Chondrocyte (in vitro differentiated cells): Measurements from ENCODE around the gene LAMB3. TPM values are rescaled to one million over a fixed set of nuclear protein-coding genes. Genes with fewer than 3 reads are reported as not detected.

ENCODE experiments used
- DNase-seq: peaks from one replicate; pipeline ENCODE4 v3.0.0; 2021; ENCODE audit warnings: mixed read lengths, low spot score
- H3K27ac Mint-ChIP-seq: one replicate; pipeline ENCODE4 v1.8.0; 2021; ENCODE audit warnings: mild to moderate bottlenecking, moderate library complexity, mixed read lengths; ENCODE audit not compliant: unreplicated experiment
- H3K27me3 Mint-ChIP-seq: 2 replicates; pipeline ENCODE4 v1.8.0; 2021; ENCODE audit warnings: low read depth, mixed read lengths
- H3K36me3 Mint-ChIP-seq: 2 replicates; pipeline ENCODE4 v1.8.0; 2021; ENCODE audit warnings: low read depth, mixed read lengths
- H3K4me1 Mint-ChIP-seq: 2 replicates; pipeline ENCODE4 v1.8.0; 2021; ENCODE audit warnings: low read depth, mild to moderate bottlenecking, mixed read lengths
- H3K4me3 Mint-ChIP-seq: one replicate; pipeline ENCODE4 v1.8.0; 2021; ENCODE audit warnings: mild to moderate bottlenecking, moderate library complexity, mixed read lengths; ENCODE audit not compliant: unreplicated experiment
- H3K9me3 Mint-ChIP-seq: 2 replicates; pipeline ENCODE4 v1.8.0; 2021; ENCODE audit warnings: low read depth, mixed read lengths
- CTCF ChIP-seq: fragments of 200-600 bp; sonication (generic); IDR thresholded peaks from 2 replicates; pipeline ENCODE4 v1.5.0; 2021; ENCODE audit warnings: antibody characterized with exemption, mild to moderate bottlenecking, moderate library complexity
- total RNA-seq: library from RNA; stranded (reverse); gene quantifications from 3 replicates; pipeline ENCODE4 v1.2.1, GENCODE V29; 2021

The LAMB3 gene
- total RNA-seq, 1 donor from 2014 or later, result 6.3 TPM

GRCh38 chr1:209597499-209597898, 54.7 kb downstream of the LAMB3 start:
- Mint-ChIP-seq H3K27me3 (peaks cover 66% of the 10 kb centered on the region), H3K27ac (no peak overlapping the region), H3K4me3 (no peak overlapping the region), H3K36me3 (no peaks in the 10 kb centered on the region), H3K9me3 (no peaks in the 10 kb centered on the region), H3K4me1 (no peaks in the 10 kb centered on the region)
- no peak for DNase-seq
- no peak for TF ChIP-seq CTCF

- DNase-seq, result no peak
- TF ChIP-seq CTCF, result no peak
- Mint-ChIP-seq H3K27ac (no peak overlapping the region), H3K4me3 (no peak overlapping the region), H3K4me1 (no peaks in the 10 kb centered on the region), H3K36me3 (no peaks in the 10 kb centered on the region), H3K9me3 (no peaks in the 10 kb centered on the region), H3K27me3 (peaks cover 61% of the 10 kb centered on the region)
Observed at GRCh38 chr1:209595599-209596285, 56.5 kb downstream of the LAMB3 start.

GRCh38 chr1:209595028-209595427, 57.2 kb downstream of the LAMB3 start:
- Mint-ChIP-seq H3K36me3 (no peaks in the 10 kb centered on the region), H3K4me1 (no peaks in the 10 kb centered on the region), H3K9me3 (no peaks in the 10 kb centered on the region), H3K4me3 (no peak overlapping the region), H3K27ac (no peak overlapping the region), H3K27me3 (peaks cover 60% of the 10 kb centered on the region)
- DNase-seq, result no peak
- TF ChIP-seq CTCF, result no peak

GRCh38 chr1:209594440-209594839, 57.8 kb downstream of the LAMB3 start:
- H3K27me3 Mint-ChIP-seq, result peaks cover 54% of the 10 kb centered on the region
- H3K4me1 Mint-ChIP-seq, result no peaks in the 10 kb centered on the region
- H3K27ac Mint-ChIP-seq, result no peak overlapping the region
- H3K9me3 Mint-ChIP-seq, result no peaks in the 10 kb centered on the region
- no peak overlapping the region for H3K4me3 Mint-ChIP-seq
- TF ChIP-seq CTCF, result no peak
- H3K36me3 Mint-ChIP-seq, result no peaks in the 10 kb centered on the region
- DNase-seq, result no peak

GRCh38 chr1:209593747-209594146, 58.5 kb downstream of the LAMB3 start:
- no peak overlapping the region for H3K27ac Mint-ChIP-seq
- H3K36me3 Mint-ChIP-seq, result no peaks in the 10 kb centered on the region
- H3K27me3 Mint-ChIP-seq, result peaks cover 50% of the 10 kb centered on the region
- H3K4me1 Mint-ChIP-seq, result no peaks in the 10 kb centered on the region
- DNase-seq, result no peak
- no peaks in the 10 kb centered on the region for H3K9me3 Mint-ChIP-seq
- no peak for TF ChIP-seq CTCF
- no peak overlapping the region for H3K4me3 Mint-ChIP-seq
